Measurements from ENCODE around the gene PLA2G4A.

PLA2G4A gene

GRCh38 chr1:186828611-186829454 is at the start of gene PLA2G4A:
Gene PLA2G4A, plus strand, starts transcription at chr1:186828949. Its CDS starts 25,406 bp downstream, at chr1:186854355.
- peak; percentile 47 for DNase-seq

GRCh38 chr1:186780076-186780475 is 48.7 kb upstream of the PLA2G4A start:
- no peak for DNase-seq

DNA sequence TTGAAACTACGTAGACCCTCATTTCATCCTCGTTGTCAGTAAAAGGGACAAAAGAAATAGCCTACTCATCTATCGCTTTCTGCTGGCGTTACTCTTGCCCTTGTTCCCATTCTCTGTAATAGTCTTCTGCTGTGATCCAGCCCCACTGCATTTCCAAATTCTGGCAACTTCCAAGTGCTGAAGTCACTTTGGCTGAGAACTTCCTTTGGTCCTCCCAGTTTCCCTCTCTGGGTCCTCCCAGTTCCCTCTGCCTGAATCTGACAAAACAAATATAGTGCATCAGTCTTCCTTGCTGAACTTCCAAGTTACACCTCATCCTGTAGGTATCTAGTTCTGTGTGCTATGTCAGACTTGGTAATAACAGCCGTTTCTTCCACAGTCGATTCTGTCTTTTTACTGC is 47.0 kb upstream of the PLA2G4A start:
- DNase-seq: no peak

- no peak for DNase-seq
Observed at GRCh38 chr1:186782791-186783190, 46.0 kb upstream of the PLA2G4A start.

DNA sequence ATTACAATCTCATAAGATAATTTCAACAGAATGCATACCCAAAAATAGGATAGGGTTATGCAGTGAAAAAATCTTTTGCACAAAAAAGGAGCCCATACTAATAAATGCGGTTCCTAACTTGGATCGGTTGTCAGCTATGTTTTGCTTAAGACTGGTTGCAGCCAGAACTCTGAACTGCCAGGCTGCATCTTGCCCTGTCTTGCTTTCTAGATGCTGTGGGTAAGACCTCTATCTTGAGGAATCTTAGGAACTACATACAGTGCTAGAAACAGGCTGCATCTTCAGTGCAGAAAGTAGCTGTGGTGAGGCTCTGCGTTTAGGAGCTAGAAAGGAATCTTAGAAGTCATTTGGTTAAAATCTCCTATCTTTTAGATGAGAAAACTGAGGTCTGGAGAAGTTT is 45.6 kb upstream of the PLA2G4A start:
- no peak for DNase-seq

- DNase-seq: peak; percentile 8
Observed at GRCh38 chr1:186785503-186785902, 43.2 kb upstream of the PLA2G4A start.

- DNase-seq: no peak
Observed at GRCh38 chr1:186790101-186790500, 38.6 kb upstream of the PLA2G4A start.

DNA sequence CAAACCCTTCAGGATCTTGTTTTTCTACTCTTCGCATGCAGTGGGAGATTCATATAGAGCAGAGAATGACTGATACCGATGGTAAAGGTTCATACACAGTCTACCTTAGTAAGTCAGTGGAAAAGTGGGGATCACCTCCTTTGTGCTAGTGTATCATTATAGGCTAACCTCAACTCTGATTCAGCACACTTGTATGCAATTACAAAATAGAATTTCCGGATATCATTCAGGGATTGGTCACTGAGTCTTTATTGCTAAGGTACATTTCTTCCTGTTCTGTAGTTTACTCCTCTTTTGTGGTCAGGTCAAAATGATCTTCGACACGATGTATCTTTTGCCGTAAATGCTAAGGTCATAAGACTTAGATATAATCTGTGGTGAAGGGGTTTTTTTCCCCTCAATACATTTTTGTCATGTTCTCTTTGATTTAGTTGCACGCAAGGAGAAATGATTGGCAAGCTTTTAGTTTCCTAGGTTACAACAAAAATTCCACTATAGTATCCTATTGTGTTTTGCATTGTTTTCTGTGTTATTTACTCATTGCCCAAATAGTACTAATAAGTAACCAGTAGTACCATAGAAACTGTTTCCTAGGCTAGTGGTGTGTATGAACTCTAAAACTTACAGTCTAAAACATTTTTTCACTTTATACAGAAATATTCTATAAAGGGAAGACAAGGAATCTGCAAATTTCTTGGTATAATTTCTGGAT is 35.7 kb upstream of the PLA2G4A start:
- DNase-seq: no peak

DNA sequence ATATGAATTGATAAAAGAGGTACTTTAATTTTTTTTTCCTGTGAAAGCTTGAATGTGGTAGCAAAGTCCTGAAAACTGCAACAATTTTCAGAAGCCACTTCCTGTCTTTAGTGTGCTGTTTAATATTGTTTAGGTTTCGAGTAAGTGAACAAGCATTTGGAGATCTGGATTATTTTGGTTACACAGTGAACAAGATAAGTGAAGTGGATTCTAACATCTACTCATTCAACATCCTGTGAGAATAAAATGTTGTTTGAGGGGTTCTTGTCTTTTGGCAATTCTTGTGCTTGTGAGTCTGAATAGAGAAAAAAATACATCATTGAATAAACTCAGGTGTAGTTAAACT is 35.2 kb upstream of the PLA2G4A start:
- DNase-seq: no peak

- DNase-seq: no peak
Observed at GRCh38 chr1:186798960-186799688, 29.6 kb upstream of the PLA2G4A start.

- no peak for DNase-seq
Observed at GRCh38 chr1:186799689-186800054, 29.1 kb upstream of the PLA2G4A start.

DNA sequence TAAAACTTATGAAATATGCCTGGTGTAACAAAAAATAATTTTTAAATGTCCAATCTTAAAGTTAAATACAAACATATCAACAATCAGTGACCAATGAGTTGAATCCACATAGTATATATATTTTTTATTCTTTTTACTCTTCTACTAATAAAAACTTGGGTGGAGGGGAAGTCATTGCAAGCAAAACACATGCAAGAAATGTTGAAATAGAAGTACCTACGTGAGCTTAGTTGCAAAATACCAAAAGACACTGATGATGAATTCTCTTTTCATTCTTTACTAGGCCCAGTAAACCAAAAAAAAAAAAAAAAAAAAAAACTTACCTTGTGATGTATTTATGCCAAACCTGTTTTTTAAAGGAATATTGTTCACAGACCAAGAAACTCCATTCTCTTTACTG is 26.4 kb upstream of the PLA2G4A start:
- no peak for DNase-seq

GRCh38 chr1:186804679-186805078 is 24.1 kb upstream of the PLA2G4A start:
- DNase-seq: no peak

GRCh38 chr1:186806477-186806876 is 22.3 kb upstream of the PLA2G4A start:
- DNase-seq: no peak

GRCh38 chr1:186807163-186807562 is 21.6 kb upstream of the PLA2G4A start:
- DNase-seq: no peak

GRCh38 chr1:186811892-186812291 is 16.9 kb upstream of the PLA2G4A start:
- no peak for DNase-seq

- DNase-seq: no peak
Observed at GRCh38 chr1:186812570-186812969, 16.2 kb upstream of the PLA2G4A start.

GRCh38 chr1:186813420-186813819 is 15.3 kb upstream of the PLA2G4A start:
- no peak for DNase-seq

- no peak for DNase-seq
Observed at GRCh38 chr1:186819126-186819525, 9.6 kb upstream of the PLA2G4A start.

DNA sequence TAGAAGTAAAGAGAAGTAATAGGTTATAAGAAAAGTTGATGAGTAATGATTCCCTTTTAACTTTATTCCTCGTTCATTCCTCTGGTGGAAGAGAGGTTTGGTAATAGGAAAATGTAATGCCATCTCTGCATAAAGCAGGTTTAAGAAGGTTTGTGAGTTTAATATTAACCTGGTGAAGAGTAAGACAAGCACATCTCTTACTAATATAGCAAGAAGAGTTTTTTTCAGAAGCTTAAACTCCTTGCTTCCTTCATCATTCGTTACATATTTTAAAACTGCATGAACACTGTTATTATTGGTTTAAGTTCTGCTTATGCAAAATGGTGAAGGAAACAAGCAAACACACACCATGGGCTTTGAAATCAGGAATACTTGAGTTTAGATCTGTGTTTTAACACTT is 9.2 kb upstream of the PLA2G4A start:
- DNase-seq: no peak

GRCh38 chr1:186829686-186830587 is 1.2 kb downstream of the PLA2G4A start:
- DNase-seq: peak; percentile 6

- DNase-seq: no peak
Observed at GRCh38 chr1:186831168-186831567, 2.4 kb downstream of the PLA2G4A start.

Data from GF-D8 (cell line).